Neural cell (in vitro differentiated cells): ENCODE measurements around the gene SMAD4. TPM values are rescaled to one million over a fixed set of nuclear protein-coding genes. Genes with fewer than 3 reads are reported as not detected.

ENCODE experiments used
- H2AFZ ChIP-seq: fragments of 200-600, 300-800 bp; sonication (generic), shearing (Covaris generic); 2 replicates; pipeline ENCODE4 v1.6.0; 2014; ENCODE audit warnings: low read depth, mild to moderate bottlenecking, antibody characterized with exemption, low read length, moderate library complexity
- H3F3A ChIP-seq: fragments of 200-600 bp; shearing (Covaris generic); 2 replicates; pipeline ENCODE4 v1.6.1; 2016; ENCODE audit warnings: mild to moderate bottlenecking, moderate library complexity, mixed read lengths, antibody characterized with exemption, low read length; ENCODE audit not compliant: insufficient read depth, poor library complexity, severe bottlenecking
- H3K27ac ChIP-seq: fragments of 200-600, 300-800 bp; sonication (generic), shearing (Covaris generic); 2 replicates; pipeline ENCODE4 v1.5.1; 2014; ENCODE audit warnings: mild to moderate bottlenecking, low read length, moderate library complexity
- H3K27me3 ChIP-seq: fragments of 300-800, 200-600 bp; sonication (generic), shearing (Covaris generic); 2 replicates; pipeline ENCODE4 v1.6.0; 2014; ENCODE audit warnings: mild to moderate bottlenecking, low read depth, low read length, moderate library complexity; ENCODE audit not compliant: insufficient read depth
- H3K36me3 ChIP-seq: fragments of 300-800, 200-600 bp; sonication (generic), shearing (Covaris generic); 2 replicates; pipeline ENCODE4 v1.5.1; 2014; ENCODE audit warnings: mild to moderate bottlenecking, antibody characterized with exemption, low read length, moderate library complexity; ENCODE audit not compliant: insufficient read depth
- H3K4me2 ChIP-seq: fragments of 300-800, 200-600 bp; sonication (generic), shearing (Covaris generic); 2 replicates; pipeline ENCODE4 v1.6.0; 2014; ENCODE audit warnings: mild to moderate bottlenecking, low read length
- H3K4me3 ChIP-seq: fragments of 300-800, 200-600 bp; sonication (generic), shearing (Covaris generic); 2 replicates; pipeline ENCODE4 v1.5.1; 2014; ENCODE audit warnings: mild to moderate bottlenecking, low read length, moderate library complexity
- H3K79me2 ChIP-seq: fragments of 200-600 bp; shearing (Covaris generic); replicated peaks from 2 replicates; pipeline ENCODE4 v1.6.0; 2014; ENCODE audit warnings: mild to moderate bottlenecking, low read length, moderate library complexity; ENCODE audit not compliant: insufficient read depth
- H3K9ac ChIP-seq: fragments of 300-800, 200-600 bp; sonication (generic), shearing (Covaris generic); 2 replicates; pipeline ENCODE4 v1.6.1; 2016; ENCODE audit warnings: mild to moderate bottlenecking, low read length, mixed read lengths
- H3K9me2 ChIP-seq: fragments of 200-600 bp; shearing (Covaris generic); 2 replicates; pipeline ENCODE4 v1.6.1; 2016; ENCODE audit warnings: mild to moderate bottlenecking, low read length, mixed read lengths; ENCODE audit not compliant: insufficient read depth
- H3K9me3 ChIP-seq: fragments of 200-600, 300-800 bp; sonication (generic), shearing (Covaris generic); 2 replicates; pipeline ENCODE4 v1.6.1; 2016; ENCODE audit warnings: mild to moderate bottlenecking, mixed run types, low read length, moderate library complexity, mixed read lengths
- H4K20me1 ChIP-seq: fragments of 200-600 bp; shearing (Covaris generic); 2 replicates; pipeline ENCODE4 v1.6.1; 2016; ENCODE audit warnings: mild to moderate bottlenecking, mixed run types; ENCODE audit not compliant: insufficient read depth
- EP300 ChIP-seq: fragments of 450-650 bp; conservative IDR thresholded peaks from 2 replicates; pipeline ENCODE4 v1.6.1; 2014; ENCODE audit warnings: antibody characterized with exemption, mild to moderate bottlenecking, moderate library complexity; ENCODE audit not compliant: poor library complexity, severe bottlenecking
- EZH2 ChIP-seq: fragments of 200-600, 300-800 bp; shearing (Covaris generic), sonication (generic); IDR thresholded peaks from 2 replicates; pipeline ENCODE4 v1.6.1; 2014; ENCODE audit warnings: antibody characterized with exemption, low read length, borderline replicate concordance, mild to moderate bottlenecking; ENCODE audit not compliant: insufficient read depth, poor library complexity, severe bottlenecking
- MXI1 ChIP-seq: fragments of 450-650 bp; conservative IDR thresholded peaks from 2 replicates; pipeline ENCODE4 v1.6.1; 2014; ENCODE audit warnings: antibody characterized with exemption, mild to moderate bottlenecking; ENCODE audit not compliant: poor library complexity, severe bottlenecking
- POLR2AphosphoS5 ChIP-seq: IDR thresholded peaks from 2 replicates; pipeline ENCODE4 v1.6.1; 2012
- RAD21 ChIP-seq: fragments of 450-650 bp; conservative IDR thresholded peaks from 2 replicates; pipeline ENCODE4 v1.6.1; 2014; ENCODE audit warnings: antibody characterized with exemption, mild to moderate bottlenecking, moderate library complexity
- SMC3 ChIP-seq: fragments of 450-650 bp; conservative IDR thresholded peaks from 2 replicates; pipeline ENCODE4 v1.6.1; 2014; ENCODE audit warnings: antibody characterized with exemption, mild to moderate bottlenecking, moderate library complexity; ENCODE audit not compliant: poor library complexity
- TAF1 ChIP-seq: IDR thresholded peaks from 2 replicates; pipeline ENCODE4 v1.6.1; 2012; ENCODE audit warnings: low read depth
- polyA plus RNA-seq: library from polyadenylated mRNA; depleted of rRNA; stranded (reverse); fragments of >200 nt; gene quantifications from 2 replicates; pipeline ENCODE4 v1.2.3, GENCODE V29; 2014
- TF ChIP-seq, protein P1 (sequence below): fragments of 450-650 bp; IDR thresholded peaks from 2 replicates; pipeline ENCODE4 v1.5.1; 2014; ENCODE audit warnings: antibody characterized with exemption, mild to moderate bottlenecking, moderate library complexity; ENCODE audit not compliant: poor library complexity, severe bottlenecking
- TF ChIP-seq, protein P2 (sequence below): IDR thresholded peaks from 2 replicates; pipeline ENCODE4 v1.6.1; 2012; ENCODE audit warnings: borderline replicate concordance

Gene SMAD4
- polyA plus RNA-seq, 1 donor from 2014 or later: 40.2 TPM

DNA sequence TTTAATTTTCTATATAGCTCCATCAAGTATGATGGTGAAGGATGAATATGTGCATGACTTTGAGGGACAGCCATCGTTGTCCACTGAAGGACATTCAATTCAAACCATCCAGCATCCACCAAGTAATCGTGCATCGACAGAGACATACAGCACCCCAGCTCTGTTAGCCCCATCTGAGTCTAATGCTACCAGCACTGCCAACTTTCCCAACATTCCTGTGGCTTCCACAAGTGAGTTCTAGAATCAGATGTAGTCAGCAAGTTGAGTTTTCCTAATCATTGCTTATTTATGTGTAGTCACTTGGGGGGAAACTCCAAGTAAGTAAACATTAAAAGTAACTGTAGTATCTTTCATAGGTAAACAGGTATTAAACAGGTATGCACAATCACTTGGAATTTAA is 24.8 kb downstream of the SMAD4 start:
- Histone ChIP-seq H3K9me3 (no peaks in the 10 kb centered on the region), H3K36me3 (peaks cover 6% of the 10 kb centered on the region), H4K20me1 (no peaks in the 10 kb centered on the region), H3K9me2 (no peaks in the 10 kb centered on the region), H3K27me3 (no peaks in the 10 kb centered on the region), H3K79me2 (peaks cover 18% of the 10 kb centered on the region), H3K4me3 (no peak overlapping the region), H3F3A (peaks cover 2% of the 10 kb centered on the region), H2AFZ (no peak overlapping the region), H3K4me2 (no peak overlapping the region), H3K27ac (no peak overlapping the region), H3K9ac (no peak overlapping the region)
- TF ChIP-seq SMC3 (no peak), TAF1 (no peak)
- TF ChIP-seq, protein P1, sequence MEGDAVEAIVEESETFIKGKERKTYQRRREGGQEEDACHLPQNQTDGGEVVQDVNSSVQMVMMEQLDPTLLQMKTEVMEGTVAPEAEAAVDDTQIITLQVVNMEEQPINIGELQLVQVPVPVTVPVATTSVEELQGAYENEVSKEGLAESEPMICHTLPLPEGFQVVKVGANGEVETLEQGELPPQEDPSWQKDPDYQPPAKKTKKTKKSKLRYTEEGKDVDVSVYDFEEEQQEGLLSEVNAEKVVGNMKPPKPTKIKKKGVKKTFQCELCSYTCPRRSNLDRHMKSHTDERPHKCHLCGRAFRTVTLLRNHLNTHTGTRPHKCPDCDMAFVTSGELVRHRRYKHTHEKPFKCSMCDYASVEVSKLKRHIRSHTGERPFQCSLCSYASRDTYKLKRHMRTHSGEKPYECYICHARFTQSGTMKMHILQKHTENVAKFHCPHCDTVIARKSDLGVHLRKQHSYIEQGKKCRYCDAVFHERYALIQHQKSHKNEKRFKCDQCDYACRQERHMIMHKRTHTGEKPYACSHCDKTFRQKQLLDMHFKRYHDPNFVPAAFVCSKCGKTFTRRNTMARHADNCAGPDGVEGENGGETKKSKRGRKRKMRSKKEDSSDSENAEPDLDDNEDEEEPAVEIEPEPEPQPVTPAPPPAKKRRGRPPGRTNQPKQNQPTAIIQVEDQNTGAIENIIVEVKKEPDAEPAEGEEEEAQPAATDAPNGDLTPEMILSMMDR: no peak
- TF ChIP-seq, protein P2, sequence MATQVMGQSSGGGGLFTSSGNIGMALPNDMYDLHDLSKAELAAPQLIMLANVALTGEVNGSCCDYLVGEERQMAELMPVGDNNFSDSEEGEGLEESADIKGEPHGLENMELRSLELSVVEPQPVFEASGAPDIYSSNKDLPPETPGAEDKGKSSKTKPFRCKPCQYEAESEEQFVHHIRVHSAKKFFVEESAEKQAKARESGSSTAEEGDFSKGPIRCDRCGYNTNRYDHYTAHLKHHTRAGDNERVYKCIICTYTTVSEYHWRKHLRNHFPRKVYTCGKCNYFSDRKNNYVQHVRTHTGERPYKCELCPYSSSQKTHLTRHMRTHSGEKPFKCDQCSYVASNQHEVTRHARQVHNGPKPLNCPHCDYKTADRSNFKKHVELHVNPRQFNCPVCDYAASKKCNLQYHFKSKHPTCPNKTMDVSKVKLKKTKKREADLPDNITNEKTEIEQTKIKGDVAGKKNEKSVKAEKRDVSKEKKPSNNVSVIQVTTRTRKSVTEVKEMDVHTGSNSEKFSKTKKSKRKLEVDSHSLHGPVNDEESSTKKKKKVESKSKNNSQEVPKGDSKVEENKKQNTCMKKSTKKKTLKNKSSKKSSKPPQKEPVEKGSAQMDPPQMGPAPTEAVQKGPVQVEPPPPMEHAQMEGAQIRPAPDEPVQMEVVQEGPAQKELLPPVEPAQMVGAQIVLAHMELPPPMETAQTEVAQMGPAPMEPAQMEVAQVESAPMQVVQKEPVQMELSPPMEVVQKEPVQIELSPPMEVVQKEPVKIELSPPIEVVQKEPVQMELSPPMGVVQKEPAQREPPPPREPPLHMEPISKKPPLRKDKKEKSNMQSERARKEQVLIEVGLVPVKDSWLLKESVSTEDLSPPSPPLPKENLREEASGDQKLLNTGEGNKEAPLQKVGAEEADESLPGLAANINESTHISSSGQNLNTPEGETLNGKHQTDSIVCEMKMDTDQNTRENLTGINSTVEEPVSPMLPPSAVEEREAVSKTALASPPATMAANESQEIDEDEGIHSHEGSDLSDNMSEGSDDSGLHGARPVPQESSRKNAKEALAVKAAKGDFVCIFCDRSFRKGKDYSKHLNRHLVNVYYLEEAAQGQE: no peak

DNA sequence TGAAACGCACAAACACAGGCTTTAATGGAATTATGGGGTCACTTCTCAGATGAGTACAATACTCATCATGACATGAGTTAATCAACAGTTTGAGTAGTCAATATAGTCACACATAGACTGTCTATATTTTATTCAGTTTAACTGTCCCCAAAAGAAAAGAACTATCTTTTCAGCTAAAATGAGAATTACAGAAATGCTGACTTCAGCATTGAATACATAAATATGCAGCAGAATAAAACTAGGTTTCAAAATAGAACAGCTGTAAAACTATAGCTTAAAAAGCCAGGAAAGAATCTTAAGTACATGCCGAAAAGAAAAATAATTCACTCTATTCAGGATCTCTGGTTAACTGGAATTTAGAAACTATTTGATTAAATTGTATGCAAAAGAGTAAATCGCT is 30.0 kb downstream of the SMAD4 start:
- Histone ChIP-seq H3K9me2 (no peaks in the 10 kb centered on the region), H3F3A (peaks cover 2% of the 10 kb centered on the region), H3K36me3 (peaks cover 11% of the 10 kb centered on the region), H3K4me2 (no peak overlapping the region), H3K27me3 (no peaks in the 10 kb centered on the region), H4K20me1 (no peaks in the 10 kb centered on the region), H3K9ac (no peak overlapping the region), H2AFZ (no peak overlapping the region), H3K27ac (no peak overlapping the region), H3K79me2 (peaks cover 7% of the 10 kb centered on the region), H3K4me3 (no peak overlapping the region), H3K9me3 (no peaks in the 10 kb centered on the region)
- TF ChIP-seq, protein P2: no peak
- TF ChIP-seq TAF1 (no peak), EZH2 (no peak), EP300 (no peak), MXI1 (no peak), POLR2AphosphoS5 (no peak), SMC3 (no peak), RAD21 (no peak)
- TF ChIP-seq, protein P1: no peak
